GM21367 (cell line): ENCODE measurements around the gene IRS1.
A peak's percentile ranks its signal among the peaks of the same experiment; 100 is the strongest.

Experiments
- ATAC-seq: cut with Tn5 transposase; IDR thresholded peaks from one replicate; pipeline ENCODE4 v1.9.1; 2021; ENCODE audit not compliant: unreplicated experiment

IRS1 gene

GRCh38 chr2:226818930-226819329, 19.3 kb upstream of the IRS1 start:
- ATAC-seq: no peak

DNA sequence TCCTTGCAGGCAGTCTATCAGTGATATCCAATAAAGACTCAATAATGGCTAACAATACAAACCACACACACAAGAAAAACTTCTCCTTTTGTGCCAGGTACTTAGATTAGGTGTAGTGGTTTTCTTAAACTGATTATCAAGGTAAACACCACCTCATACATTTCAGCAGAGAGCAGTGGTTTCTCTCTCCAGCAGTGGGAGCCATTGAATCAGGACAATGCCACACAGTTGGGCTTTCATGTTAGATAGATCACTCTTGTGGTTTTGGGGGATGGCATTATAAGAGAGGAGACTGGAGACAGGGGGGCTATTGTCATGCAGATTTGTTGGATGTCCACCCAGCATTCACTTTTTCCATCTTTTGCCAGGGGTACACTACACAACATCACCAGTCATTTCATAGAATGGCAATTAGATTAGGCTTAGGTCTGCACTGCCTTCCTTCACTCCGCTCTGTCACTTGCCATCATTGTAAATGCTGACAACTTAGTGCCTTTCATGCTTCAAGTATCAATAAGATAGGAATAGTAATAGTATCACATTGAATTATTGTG, 13.6 kb upstream of the IRS1 start:
- ATAC-seq: peak; percentile 72

DNA sequence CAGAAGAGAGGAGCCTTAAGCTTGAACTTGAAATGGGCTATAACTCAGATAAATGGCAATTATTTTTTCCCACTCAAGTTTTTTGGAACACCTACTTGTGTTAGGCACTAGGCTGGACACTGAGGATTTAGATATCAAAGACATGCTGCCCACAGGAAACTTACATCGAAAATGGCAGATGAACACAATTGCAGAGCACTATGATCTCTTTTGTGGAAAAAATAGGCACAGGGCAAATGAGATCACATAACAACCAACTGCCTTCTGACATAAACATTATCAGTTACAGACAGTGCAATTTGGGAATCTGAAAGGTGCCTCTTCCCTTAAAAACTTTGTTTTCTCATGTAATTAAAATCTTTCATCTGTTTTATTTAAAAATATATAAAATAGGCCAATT, 3.8 kb upstream of the IRS1 start:
- no peak for ATAC-seq

DNA sequence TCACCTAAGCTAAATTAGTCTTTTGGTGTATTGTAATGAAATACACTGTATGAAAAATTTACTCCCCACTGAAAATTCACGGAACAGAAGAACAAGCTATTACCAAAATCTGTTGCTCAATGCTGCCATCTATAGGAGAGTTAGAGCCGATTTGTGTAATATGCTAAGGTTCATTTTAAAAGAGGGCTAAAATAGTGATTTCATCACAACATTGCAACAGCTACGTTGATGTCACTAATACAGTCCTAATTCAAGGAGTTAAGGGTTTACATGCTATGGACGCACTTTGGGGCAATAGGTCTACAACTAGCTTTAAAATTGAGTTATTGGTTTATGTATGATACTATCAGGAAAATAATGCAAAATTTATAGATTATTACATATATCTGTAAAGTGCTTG, 3.0 kb upstream of the IRS1 start:
- ATAC-seq: no peak

DNA sequence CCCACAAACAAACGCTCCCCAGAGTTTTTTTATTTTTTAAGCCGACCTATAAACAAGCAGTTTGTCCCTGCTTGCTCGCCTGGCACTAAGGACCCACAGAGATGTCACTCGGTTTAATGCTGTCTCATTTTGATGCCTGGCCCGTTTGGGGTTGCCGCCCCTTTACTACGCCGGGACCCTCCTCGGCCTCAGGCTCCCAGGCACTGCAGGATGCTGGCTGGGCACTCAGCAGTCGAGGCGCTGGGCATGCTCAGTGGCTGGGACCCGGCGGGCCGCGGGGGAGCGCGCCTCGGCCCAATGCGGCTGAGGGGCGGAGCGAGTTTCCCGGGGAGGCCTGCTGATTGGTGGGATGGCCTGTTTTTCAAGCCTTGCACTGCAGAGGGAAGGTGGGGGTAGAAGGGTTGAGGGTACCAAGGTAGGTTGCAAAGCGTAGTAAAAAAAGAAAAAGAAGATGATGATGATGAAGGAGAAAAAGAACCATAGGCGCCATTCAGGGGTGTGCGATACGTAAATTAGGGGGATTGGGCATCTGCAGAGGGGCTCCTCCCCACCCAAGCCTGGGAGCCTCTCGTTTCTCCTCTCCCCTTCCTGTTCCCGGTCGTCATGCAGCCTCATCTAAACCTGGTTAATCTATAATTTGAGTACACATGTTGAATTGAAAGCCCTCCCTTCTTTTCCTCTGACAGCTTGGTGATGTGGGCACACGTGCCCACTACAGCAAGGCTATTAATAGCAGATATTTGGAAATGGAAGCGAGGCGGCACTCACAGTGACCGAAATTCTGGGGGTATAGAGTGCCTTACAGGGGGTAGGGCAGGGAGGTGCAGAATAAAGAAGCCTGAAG, 1.5 kb upstream of the IRS1 start:
- peak; percentile 80 for ATAC-seq

DNA sequence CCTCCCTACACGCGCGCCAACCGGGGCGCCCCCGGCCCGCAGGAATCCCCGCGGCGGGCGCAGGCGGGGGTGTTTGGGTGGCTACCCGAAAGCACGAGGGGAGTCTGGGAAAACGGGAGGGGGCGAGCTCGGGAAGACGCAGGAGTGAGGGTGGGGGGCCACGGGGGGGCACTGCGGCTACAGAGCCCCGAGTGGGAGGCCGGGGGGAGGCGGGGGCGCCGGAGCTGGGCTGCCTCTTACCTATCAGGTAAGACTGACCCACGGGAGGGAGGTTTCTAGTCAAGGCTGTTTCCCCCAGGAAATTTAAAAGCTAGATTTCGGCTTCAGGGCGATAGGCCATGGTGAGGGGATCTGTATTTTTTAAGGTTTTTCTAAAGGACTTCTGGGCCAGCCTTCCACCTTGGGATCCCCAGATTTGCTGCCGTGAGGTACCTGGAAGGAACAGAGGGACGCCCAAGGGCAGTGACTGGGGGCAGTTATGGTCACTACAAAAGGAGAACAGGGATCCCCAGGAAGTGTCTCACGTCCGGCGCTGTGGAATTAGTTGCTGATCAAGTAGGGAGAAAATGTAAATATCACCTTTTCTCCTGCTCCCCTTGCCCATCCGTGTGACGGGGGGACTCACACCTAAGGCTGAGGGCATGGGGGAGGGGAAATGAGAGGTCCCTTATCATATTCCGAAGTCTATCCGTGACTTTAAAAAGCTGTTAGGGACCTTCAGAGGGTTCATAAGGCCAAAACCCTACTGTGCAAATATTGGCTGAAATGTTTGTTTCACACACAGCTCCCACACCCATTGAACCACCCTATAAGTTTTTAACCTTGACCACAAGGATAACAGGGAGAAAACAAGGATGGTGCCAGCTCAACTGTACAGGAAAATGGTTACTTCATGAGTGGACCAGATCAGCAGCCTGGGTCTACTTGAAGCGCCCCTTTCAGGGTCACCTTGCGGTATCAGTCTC, 638 bp upstream of the IRS1 start:
- no peak for ATAC-seq

GRCh38 chr2:226798422-226799210, 1.0 kb downstream of the IRS1 start:
- peak; percentile 24 for ATAC-seq

- no peak for ATAC-seq
These were observed 1.6 kb downstream of the IRS1 start for GRCh38 chr2:226797989-226798421.

DNA sequence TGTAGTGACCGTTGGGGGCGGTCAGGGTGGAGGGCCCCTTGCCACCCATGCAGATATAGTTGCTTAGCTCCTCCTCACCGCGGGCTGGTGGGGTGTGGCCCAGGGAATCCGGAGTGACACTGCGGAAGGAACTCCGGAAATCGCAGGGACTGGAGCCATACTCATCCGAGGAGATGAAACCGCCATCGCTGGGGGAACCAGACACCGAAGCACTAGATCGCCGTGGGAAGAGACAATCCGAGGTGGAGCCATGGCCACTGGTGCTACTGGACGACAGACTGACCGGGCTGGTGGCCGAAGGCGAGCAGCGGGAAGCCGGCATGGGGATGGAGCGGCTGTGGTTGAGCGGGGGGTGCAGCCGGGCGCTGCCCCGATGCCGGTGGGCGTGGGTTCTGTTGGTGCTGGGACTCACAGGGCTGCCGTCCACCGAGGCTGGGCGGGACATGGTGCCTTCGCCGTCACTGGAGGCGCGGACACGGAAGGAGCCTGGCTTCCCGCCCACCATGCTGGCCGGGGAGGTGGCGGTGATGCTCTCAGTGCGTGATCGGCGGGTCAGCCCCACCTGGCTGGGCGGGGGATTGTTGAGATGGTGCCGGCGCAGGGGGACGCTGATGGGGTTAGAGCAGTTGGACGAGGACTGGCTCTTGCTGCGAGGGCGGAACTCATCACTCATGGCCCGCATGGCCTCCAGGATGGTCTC, 2.2 kb downstream of the IRS1 start:
- ATAC-seq: no peak

- ATAC-seq: no peak
These were observed 2.8 kb downstream of the IRS1 start for GRCh38 chr2:226796840-226797288.

DNA sequence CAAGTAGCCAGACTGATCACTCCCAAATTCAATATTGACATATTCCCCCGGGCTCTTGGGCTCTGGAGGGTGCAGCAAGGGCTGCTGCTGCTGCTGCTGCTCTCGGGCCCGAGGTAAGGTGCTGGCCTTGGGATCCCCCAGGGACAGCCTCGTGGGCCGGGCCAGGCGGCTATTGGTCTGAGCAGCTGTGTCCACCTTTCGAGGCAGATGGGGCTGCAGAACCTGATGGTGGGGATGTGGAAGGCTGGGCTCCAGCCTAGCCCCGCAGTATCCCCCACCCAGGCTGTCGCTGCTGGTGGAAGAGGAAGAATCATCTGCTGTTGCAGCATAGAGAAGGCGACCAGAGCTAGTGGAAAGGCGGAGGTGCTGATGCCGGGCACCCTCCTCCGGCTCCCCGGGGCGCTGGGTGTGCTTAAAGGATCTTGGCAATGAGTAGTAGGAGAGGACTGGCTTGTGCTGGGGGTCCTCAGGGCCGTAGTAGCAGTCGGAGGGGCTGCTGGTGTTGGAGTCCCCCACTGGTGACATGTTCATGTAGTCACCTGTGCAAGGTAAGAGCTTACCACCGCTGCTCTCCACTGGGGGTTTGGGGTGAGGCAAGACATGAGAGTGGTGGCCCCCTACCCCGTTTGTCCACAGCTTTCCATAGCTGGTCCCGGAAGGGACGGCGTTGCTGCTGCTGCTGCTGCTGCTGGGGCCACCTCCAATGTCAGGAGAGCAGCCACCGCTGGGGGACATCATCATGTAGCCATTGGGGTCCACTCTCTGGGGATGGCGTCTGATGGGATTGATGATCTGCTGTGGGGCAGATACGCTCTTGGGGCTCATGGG, 3.4 kb downstream of the IRS1 start:
- ATAC-seq: no peak

- ATAC-seq: no peak
These were observed 4.2 kb downstream of the IRS1 start for GRCh38 chr2:226795281-226796011.

DNA sequence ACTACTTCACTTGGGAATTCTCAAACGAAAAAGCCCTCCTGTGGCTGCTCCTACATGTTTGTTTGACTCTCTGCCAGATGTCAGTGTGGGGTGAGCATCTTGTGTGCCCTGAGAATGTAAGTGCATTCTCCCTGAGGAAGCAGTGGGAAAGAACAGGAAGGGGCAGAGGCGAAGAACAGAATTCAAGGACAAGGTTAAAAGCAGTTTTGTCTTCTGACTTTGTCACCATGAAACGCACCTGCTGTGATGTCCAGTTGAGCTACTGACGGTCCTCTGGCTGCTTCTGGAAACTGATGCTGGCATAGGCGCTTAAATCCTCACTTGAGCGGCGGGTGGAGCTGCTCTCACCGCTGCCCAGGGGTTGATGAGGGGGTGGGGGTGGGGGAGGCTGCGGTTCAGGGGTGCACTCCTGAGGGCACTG, 4.9 kb downstream of the IRS1 start:
- no peak for ATAC-seq

DNA sequence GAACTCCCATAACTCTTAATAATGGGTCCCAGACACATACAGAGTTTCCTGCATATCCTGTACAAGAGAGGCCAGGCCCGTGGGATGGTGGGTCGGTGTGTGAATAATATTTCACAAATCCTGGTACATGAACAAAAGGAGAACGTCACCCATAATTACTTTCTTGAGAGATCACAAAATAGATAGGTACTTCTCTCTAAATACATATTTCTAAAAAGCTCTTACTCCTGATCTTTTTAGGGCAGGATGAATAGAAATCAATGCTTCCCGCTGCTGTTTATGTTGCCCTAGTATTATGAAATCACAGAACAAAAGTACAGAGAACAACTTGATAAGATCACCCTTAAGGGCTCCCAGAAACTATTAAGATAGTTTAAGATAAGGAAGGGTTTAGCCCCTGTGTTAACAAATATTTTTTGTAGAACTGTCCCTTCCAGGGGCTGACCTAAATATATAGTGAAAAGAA, 5.4 kb downstream of the IRS1 start:
- ATAC-seq: no peak

GRCh38 chr2:226793646-226794045, 6.0 kb downstream of the IRS1 start:
- no peak for ATAC-seq

GRCh38 chr2:226792155-226792881, 7.3 kb downstream of the IRS1 start:
- ATAC-seq: no peak

GRCh38 chr2:226791487-226792081, 8.0 kb downstream of the IRS1 start:
- peak; percentile 96 for ATAC-seq
